SK-N-SH (cell line): Measurements from ENCODE around the gene DCAF16. TPM values are rescaled to one million over a fixed set of nuclear protein-coding genes. Genes with fewer than 3 reads are reported as not detected.

Experiments used
- CTCF ChIA-PET: fragments of 300-600, 350-600 bp; formaldehyde crosslinking; extraction: SDS; loops from one replicate; lab custom pipeline; 2021; lab: Yijun Ruan, JAX
- POLR2A ChIA-PET: fragments of 350-600 bp; sonication (Branson Sonifier 250); formaldehyde crosslinking; extraction: SDS; loops from one replicate; lab custom pipeline; 2020; ENCODE audit warnings: antibody characterized with exemption, inconsistent platforms; lab: Yijun Ruan, JAX
- DNase-seq: peaks from one replicate; pipeline ENCODE4 v3.0.0; 2012
- H2AFZ ChIP-seq: fragments of 200-600 bp; sonication (generic); 2 replicates; pipeline ENCODE4 v1.8.1; 2016; ENCODE audit warnings: antibody characterized with exemption, mild to moderate bottlenecking, low read depth
- H3F3A ChIP-seq: fragments of 200-600 bp; sonication (generic); replicated peaks from 2 replicates; pipeline ENCODE3; 2016; ENCODE audit warnings: antibody characterized with exemption, mild to moderate bottlenecking; ENCODE audit not compliant: insufficient read depth
- H3K27ac ChIP-seq, 2 experiments: fragments of 200-500 bp in 1 of 2; fragments of 200-600 bp in 1 of 2; sonication (Bioruptor generic) in 1 of 2; sonication (generic), shearing (Covaris generic) in 1 of 2; 2 replicates each; pipeline versions ENCODE4 v1.5.1 to v1.6.1; 2014 to 2016; ENCODE audit warnings: low read depth in 2 of 2, inconsistent platforms in 1 of 2, low read length in 1 of 2, mild to moderate bottlenecking in 1 of 2, mixed read lengths in 1 of 2
- H3K27me3 ChIP-seq: fragments of 200-600 bp; sonication (generic), shearing (Covaris generic); 2 replicates; pipeline ENCODE4 v1.6.1; 2016; ENCODE audit warnings: mixed run types; ENCODE audit not compliant: insufficient read depth
- H3K36me3 ChIP-seq, 2 experiments: fragments of 200-500 bp in 1 of 2; fragments of 200-600 bp in 1 of 2; sonication (Bioruptor generic) in 1 of 2; sonication (generic) in 1 of 2; replicated peaks in 1 of 2; 2 replicates each; pipeline versions ENCODE3 to v1.5.1; 2014 to 2016; ENCODE audit warnings: low read length in 1 of 2, mild to moderate bottlenecking in 1 of 2; ENCODE audit not compliant: insufficient read depth in 2 of 2, control insufficient read depth in 1 of 2
- H3K4me1 ChIP-seq, 2 experiments: fragments of 200-500 bp in 1 of 2; fragments of 200-600 bp in 1 of 2; sonication (Bioruptor generic) in 1 of 2; sonication (generic), shearing (Covaris generic) in 1 of 2; 2 replicates each; pipeline versions ENCODE4 v1.5.1 to v1.6.1; 2014 to 2016; ENCODE audit warnings: low read depth in 1 of 2, low read length in 1 of 2, mixed run types in 1 of 2; ENCODE audit not compliant: insufficient read depth in 2 of 2, control insufficient read depth in 1 of 2
- H3K4me2 ChIP-seq: fragments of 200-600 bp; sonication (generic), shearing (Covaris generic); 2 replicates; pipeline ENCODE4 v1.6.1; 2017; ENCODE audit warnings: mixed run types
- H3K4me3 ChIP-seq, 2 experiments: fragments of 200-500 bp in 1 of 2; fragments of 200-600 bp in 1 of 2; sonication (Bioruptor generic) in 1 of 2; sonication (generic), shearing (Covaris generic) in 1 of 2; 2 replicates each; pipeline versions ENCODE4 v1.5.1 to v1.8.1; 2014 to 2016; ENCODE audit warnings: low read depth in 2 of 2, inconsistent platforms in 1 of 2, low read length in 1 of 2, mild to moderate bottlenecking in 1 of 2, mixed read lengths in 1 of 2, moderate library complexity in 1 of 2
- H3K79me2 ChIP-seq: fragments of 200-600 bp; sonication (generic); 2 replicates; pipeline ENCODE4 v1.8.1; 2017; ENCODE audit warnings: mild to moderate bottlenecking; ENCODE audit not compliant: insufficient read depth
- H3K9ac ChIP-seq: fragments of 200-600 bp; sonication (generic); 2 replicates; pipeline ENCODE4 v1.6.1; 2017; ENCODE audit warnings: mixed run types
- H3K9me2 ChIP-seq: fragments of 200-600 bp; sonication (generic); 2 replicates; pipeline ENCODE4 v1.6.1; 2017; ENCODE audit warnings: mixed run types
- H3K9me3 ChIP-seq: fragments of 200-600 bp; sonication (generic); 2 replicates; pipeline ENCODE4 v1.6.1; 2017; ENCODE audit warnings: mixed run types, mild to moderate bottlenecking, moderate library complexity
- H4K20me1 ChIP-seq: fragments of 200-600 bp; sonication (generic); 2 replicates; pipeline ENCODE4 v1.6.1; 2017; ENCODE audit warnings: mild to moderate bottlenecking, mixed run types; ENCODE audit not compliant: insufficient read depth
- EZH2phosphoT487 ChIP-seq: fragments of 200-600 bp; sonication (generic); IDR thresholded peaks from 2 replicates; pipeline ENCODE4 v1.6.1; 2017; ENCODE audit warnings: low read depth, mixed run types, mild to moderate bottlenecking, antibody characterized with exemption, moderate library complexity, borderline replicate concordance
- FOSL2 ChIP-seq: IDR thresholded peaks from 2 replicates; pipeline ENCODE4 v1.4.0; 2012; ENCODE audit warnings: low read depth, mild to moderate bottlenecking, moderate library complexity, borderline replicate concordance
- GATA2 ChIP-seq: sonication (generic); formaldehyde crosslinking; IDR thresholded peaks from 2 replicates; pipeline ENCODE4 v1.5.0; 2020; ENCODE audit warnings: mild to moderate bottlenecking, missing genetic modification reagents
- JUND ChIP-seq: IDR thresholded peaks from 2 replicates; pipeline ENCODE4 v1.4.0; 2012
- MEF2A ChIP-seq: IDR thresholded peaks from 2 replicates; pipeline ENCODE4 v1.4.0; 2012; ENCODE audit warnings: low read depth, borderline replicate concordance
- NFIC ChIP-seq: IDR thresholded peaks from 2 replicates; pipeline ENCODE4 v1.4.0; 2012; ENCODE audit warnings: borderline replicate concordance
- NRF1 ChIP-seq: IDR thresholded peaks from 2 replicates; pipeline ENCODE4 v1.6.1; 2012; ENCODE audit warnings: low read depth, mild to moderate bottlenecking, low read length
- POLR2AphosphoS5 ChIP-seq: IDR thresholded peaks from 2 replicates; pipeline ENCODE4 v1.6.1; 2012; ENCODE audit warnings: low read depth, low read length
- REST ChIP-seq: IDR thresholded peaks from 2 replicates; pipeline ENCODE4 v1.6.1; 2012; ENCODE audit warnings: mild to moderate bottlenecking, low read depth, low read length, moderate library complexity
- RFX5 ChIP-seq: IDR thresholded peaks from 2 replicates; pipeline ENCODE4 v1.6.1; 2012; ENCODE audit warnings: mild to moderate bottlenecking, improper control_type of control experiment, low read length
- TCF12 ChIP-seq: IDR thresholded peaks from 2 replicates; pipeline ENCODE4 v1.4.0; 2012
- WGBS: methylation state at CpG from one replicate; pipeline ENCODE4 v1.1.6; 2017; ENCODE audit warnings: low lambda C conversion rate; 5-methylcytosine and 5-hydroxymethylcytosine counted together
- polyA plus RNA-seq, 3 experiments: library from polyadenylated mRNA; depleted of rRNA; stranded (reverse); fragments of >200 nt; gene quantifications; 2 replicates each; pipeline ENCODE4 v1.2.3, GENCODE V29; 2012
- TF ChIP-seq, protein P1 (sequence below): IDR thresholded peaks from 2 replicates; pipeline ENCODE4; 2012
- TF ChIP-seq, protein P2 (sequence below): fragments of 150-350 bp; IDR thresholded peaks from 2 replicates; pipeline ENCODE4 v1.6.1; 2017; ENCODE audit warnings: antibody characterized with exemption, low read length, low read depth, borderline replicate concordance
- TF ChIP-seq, protein P3 (sequence below): IDR thresholded peaks from 2 replicates; pipeline ENCODE4 v1.4.0; 2012; ENCODE audit warnings: low read depth, borderline replicate concordance

Gene DCAF16
- polyA plus RNA-seq, 1 of the 3 experiments (the other 2 are of a cell fraction) = 23.5 TPM

DNA sequence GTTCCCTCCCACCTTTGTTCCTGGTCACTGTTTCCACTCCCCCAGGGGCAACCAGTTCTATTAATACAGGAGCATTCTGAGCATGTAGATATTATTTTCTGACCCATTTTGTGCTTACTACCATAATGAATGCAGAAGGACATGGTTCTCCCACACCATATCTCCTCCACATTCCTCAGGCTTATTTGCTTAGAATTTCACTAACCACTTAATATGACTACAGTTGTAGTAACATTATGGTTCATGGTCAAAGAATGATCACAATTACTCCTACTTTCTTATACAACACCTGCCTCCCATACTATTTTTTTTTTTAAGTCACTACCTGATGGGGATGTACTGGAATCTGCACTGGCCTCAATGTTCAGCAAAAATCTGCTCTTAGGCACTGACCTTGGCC is 21.6 kb downstream of the DCAF16 start:
- ChIA-PET POLR2A (no interaction called here), CTCF (interaction anchor here (2.3 kb wide), 1 partner anchor 19 kb away, joined by 6 read pairs; no protein-coding TSS in a partner anchor)
- DNase-seq = no peak

DNA sequence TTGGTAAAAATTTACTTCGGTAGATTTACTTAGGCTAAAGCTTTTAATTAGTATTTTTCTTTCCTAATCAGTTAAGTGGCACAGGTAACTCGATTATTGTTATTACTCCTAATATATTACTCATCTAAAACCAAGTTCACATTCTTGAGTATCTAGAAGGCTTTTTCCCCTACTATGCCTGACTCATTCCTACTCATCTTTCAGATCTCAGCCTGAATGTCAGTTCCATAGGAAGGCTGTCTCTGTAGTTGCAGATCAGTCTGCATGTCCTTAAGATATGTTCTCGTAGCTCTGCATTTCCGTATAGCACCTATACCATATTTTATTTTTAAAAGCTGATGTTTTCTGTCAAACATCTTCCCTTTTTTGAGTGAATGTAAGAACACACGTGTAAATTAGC is 23.2 kb downstream of the DCAF16 start:
- H3K36me3 ChIP-seq = peaks cover 0 to 10% of the 10 kb centered on the region in 2 experiments
- H3K4me2 ChIP-seq = no peak overlapping the region
- no peak for DNase-seq
- no peaks in the 10 kb centered on the region for H4K20me1 ChIP-seq
- H3K79me2 ChIP-seq = no peaks in the 10 kb centered on the region
- WGBS = 32% methylated on average over 5 of the region's 5 CpGs
- peaks cover 0 to 5% of the 10 kb centered on the region in 2 experiments; a peak in 1 of 4 replicates for H3K4me1 ChIP-seq
- no peaks in the 10 kb centered on the region for H3K9me2 ChIP-seq
- H2AFZ ChIP-seq = no peak overlapping the region
- H3F3A ChIP-seq = peaks cover 9% of the 10 kb centered on the region
- H3K9me3 ChIP-seq = no peaks in the 10 kb centered on the region
- TF ChIP-seq NRF1 (no peak), JUND (peak; percentile 27; the same call in 1 of the 2 replicates), MEF2A (no peak), POLR2AphosphoS5 (no peak), RFX5 (no peak), FOSL2 (peak; percentile 75; the same call in 1 of the 2 replicates), EZH2phosphoT487 (no peak), TCF12 (peak; percentile 2; the same call in 1 of the 2 replicates)
- TF ChIP-seq, protein P1, sequence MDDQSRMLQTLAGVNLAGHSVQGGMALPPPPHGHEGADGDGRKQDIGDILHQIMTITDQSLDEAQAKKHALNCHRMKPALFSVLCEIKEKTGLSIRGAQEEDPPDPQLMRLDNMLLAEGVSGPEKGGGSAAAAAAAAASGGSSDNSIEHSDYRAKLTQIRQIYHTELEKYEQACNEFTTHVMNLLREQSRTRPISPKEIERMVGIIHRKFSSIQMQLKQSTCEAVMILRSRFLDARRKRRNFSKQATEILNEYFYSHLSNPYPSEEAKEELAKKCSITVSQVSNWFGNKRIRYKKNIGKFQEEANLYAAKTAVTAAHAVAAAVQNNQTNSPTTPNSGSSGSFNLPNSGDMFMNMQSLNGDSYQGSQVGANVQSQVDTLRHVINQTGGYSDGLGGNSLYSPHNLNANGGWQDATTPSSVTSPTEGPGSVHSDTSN = 0 out of 2 replicates have a peak, but pooled peaks have one; percentile 13
- TF ChIP-seq, protein P2, sequence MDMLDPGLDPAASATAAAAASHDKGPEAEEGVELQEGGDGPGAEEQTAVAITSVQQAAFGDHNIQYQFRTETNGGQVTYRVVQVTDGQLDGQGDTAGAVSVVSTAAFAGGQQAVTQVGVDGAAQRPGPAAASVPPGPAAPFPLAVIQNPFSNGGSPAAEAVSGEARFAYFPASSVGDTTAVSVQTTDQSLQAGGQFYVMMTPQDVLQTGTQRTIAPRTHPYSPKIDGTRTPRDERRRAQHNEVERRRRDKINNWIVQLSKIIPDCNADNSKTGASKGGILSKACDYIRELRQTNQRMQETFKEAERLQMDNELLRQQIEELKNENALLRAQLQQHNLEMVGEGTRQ = no peak
- TF ChIP-seq, protein P3, sequence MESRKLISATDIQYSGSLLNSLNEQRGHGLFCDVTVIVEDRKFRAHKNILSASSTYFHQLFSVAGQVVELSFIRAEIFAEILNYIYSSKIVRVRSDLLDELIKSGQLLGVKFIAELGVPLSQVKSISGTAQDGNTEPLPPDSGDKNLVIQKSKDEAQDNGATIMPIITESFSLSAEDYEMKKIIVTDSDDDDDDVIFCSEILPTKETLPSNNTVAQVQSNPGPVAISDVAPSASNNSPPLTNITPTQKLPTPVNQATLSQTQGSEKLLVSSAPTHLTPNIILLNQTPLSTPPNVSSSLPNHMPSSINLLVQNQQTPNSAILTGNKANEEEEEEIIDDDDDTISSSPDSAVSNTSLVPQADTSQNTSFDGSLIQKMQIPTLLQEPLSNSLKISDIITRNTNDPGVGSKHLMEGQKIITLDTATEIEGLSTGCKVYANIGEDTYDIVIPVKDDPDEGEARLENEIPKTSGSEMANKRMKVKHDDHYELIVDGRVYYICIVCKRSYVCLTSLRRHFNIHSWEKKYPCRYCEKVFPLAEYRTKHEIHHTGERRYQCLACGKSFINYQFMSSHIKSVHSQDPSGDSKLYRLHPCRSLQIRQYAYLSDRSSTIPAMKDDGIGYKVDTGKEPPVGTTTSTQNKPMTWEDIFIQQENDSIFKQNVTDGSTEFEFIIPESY = no peak
- H3K27me3 ChIP-seq = no peaks in the 10 kb centered on the region
- peak overlapping the region in 1 of 2 experiments; percentile 55; a peak in 2 of 4 replicates for H3K27ac ChIP-seq
- POLR2A ChIA-PET = no interaction called here
- CTCF ChIA-PET = interaction anchor here (0.9 to 1.8 kb wide), 4 partner anchors 15 to 238 kb away, joined by 3 to 6 read pairs (median 3); no protein-coding TSS in a partner anchor
- H3K9ac ChIP-seq = no peak overlapping the region
- no peak overlapping the region for H3K4me3 ChIP-seq

More for the DNA sequence above, 21.6 kb downstream of the DCAF16 start:
- Histone ChIP-seq H4K20me1 (no peaks in the 10 kb centered on the region), H3K4me3 (no peak overlapping the region), H3K27ac (no peak overlapping the region), H3K9me3 (no peaks in the 10 kb centered on the region), H3K4me2 (no peak overlapping the region), H3K9me2 (no peaks in the 10 kb centered on the region), H3K36me3 (peaks cover 7 to 16% of the 10 kb centered on the region in 2 experiments), H3F3A (peaks cover 9% of the 10 kb centered on the region), H3K4me1 (peaks cover 0 to 5% of the 10 kb centered on the region in 2 experiments; a peak in 1 of 4 replicates), H2AFZ (no peak overlapping the region), H3K79me2 (no peaks in the 10 kb centered on the region), H3K27me3 (no peaks in the 10 kb centered on the region), H3K9ac (no peak overlapping the region)
- TF ChIP-seq GATA2 (CRISPR knock-in tag) (no peak), REST (no peak), NFIC (no peak)
